ENCODE results near the gene TREML2.

The TREML2 gene

DNA sequence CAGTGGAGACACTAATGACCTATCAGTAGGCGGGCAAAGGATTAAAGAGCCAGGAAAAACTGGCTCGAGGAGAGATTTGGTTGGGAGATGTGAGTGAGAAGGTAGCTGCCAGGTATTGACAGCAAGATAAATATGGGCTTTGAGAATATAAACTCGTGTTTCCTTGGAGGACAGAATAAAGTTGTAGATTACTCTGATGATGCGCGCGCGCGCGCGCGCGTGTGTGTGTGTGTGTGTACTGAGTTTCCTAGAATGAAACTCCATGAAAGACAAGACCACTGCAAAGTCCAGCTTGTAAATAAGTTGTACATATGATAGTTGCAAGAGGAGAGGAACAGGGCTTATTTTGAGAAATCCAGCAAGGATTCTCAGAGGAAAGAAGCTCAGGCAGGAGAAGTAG is 24.8 kb downstream of the TREML2 start:
- no peak for DNase-seq

DNA sequence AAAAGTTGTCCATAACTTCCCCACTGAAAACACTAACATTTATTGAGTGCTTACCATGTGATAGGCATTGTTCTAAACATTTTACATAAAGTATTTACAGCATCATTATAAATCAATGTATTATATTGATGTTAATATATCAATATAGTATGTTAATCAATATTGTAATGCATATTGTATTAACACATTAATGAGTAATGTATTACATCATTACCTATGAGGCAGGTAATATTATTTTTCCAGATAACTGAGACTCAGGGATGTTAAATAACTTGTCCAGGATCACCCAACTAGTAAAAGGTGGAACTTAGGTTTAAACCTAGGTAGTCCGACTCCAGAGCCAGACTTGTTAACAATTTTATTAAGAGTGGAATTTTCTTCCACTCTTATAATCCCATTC is 25.9 kb downstream of the TREML2 start:
- no peak for DNase-seq

DNA sequence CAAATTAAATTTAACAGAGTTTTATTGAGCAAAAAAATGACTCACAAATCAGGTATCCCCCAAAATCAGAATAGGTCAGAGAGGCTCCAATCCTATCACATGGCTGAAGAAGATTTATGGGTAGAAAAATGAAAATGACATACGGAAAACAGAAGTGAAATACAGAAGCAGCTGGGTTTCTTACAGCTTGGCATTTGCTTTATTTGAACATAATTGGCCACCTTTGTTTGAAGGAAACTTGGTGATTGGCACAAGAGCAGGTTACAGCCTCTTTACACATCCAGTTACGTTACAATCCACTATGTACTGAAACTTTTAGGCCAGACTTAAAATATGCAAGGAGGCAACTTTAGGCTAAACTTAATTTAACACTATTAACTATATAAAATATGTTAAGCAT is 26.3 kb downstream of the TREML2 start:
- no peak for DNase-seq

DNA sequence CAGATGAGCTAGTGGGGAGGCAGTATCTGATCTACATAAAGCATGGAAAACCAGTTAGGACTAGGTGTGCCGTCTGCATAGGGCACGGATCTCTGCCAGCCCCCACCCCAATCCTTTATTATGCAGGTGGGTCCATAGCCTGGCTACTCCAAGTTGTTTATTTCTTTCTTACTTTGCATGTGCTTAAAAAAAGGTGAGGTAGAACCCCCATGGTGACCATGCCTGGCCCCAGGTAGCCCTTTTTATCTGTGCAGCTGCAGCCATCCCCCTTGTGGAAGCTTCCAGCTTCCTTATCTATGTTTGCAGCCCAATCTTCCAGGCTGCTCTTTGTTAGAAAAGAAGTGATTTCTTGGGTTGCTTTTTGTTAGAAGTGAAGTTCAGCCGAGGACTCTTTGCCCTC is 29.0 kb downstream of the TREML2 start:
- DNase-seq: no peak

DNA sequence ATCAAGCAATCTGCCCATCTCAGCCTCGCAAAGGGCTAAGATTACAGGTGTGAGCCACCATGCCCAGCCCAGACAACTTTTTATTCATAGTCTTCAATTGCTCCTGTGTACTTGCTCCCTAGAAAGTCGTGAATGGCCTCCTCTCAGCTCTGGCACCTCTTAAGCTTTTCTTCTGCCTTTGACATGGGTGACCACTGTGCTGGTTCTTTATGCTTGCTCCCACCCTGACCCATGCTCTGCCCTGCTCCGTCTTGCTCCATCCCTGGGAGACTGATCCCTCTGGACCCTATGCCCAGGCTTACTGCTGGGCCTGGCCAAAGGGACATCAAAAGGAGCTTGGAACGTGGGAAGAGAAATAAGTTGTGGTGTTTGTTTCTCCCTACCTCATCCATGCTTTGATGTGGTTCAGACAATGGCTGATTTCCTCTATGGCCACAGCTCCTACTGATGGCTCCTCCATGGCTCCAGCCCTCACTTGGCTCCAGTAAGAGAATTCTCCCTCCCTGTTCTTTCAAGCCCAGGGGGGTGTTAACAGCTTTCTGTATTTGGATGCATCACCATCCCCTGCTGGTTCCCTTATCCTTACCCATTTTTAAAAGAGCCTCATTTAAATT is 30.3 kb downstream of the TREML2 start:
- DNase-seq: no peak

DNA sequence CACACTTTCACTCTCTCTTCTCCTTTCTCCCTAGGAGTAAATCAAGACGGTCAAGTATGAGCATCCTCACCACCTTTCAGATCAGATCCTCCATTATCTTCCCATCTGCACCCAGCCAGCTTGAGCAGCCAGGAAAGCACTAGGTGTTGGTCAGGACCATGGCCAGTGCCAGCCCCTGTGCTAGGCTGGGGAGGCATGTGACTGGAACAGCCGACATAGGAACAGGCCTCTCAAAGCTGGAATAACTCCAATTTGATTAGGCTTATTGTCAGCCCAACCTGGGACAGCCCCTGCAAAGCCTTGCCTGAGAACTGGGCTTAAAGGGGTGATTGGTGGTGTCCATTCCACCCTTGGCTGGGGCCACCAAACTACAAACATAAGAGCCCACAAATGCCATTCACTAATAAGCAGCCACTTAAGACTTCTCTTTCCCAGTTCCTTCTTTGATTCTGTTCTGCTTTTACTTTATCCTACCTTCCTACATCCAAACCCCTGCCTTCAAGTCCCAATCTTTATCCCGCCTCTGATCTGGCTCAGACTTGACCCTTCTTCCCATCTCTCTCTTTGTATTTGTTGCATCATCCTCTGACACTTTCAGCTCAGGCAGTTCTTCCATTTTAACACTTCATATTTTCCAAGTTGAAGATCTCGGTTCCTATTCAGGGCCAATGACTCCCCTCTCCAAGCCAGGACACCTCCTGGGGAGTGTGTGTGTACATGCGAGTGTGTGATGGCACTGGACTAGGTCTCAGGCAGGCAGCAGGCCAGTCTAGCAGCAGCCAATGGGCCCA is 33.6 kb downstream of the TREML2 start:
- DNase-seq: no peak

DNA sequence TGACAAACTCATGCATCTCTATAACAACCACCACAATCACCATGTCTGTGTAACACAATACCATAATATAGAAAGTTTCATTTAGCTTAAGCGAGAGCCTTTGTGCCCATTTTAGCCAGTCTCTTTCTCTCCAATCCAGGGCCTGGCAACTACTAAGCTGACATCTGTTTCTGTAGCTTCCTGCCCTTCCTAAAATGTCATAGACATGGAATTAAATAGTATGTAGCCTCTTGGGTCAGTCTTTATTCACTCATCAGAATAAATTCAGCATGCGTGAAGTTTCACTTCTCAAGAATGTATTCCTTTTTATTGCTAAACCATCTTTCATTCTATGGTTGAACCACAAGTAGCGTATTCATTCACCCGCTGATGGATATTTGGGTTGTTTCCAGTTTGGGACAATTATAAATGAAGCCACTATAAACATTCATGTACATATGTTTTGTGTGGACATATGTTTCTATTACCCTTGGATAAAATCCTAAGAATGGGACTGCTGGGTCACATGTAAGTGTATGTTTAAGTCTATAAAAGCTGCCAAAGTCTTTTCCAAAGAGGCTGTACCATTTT is 36.3 kb downstream of the TREML2 start:
- DNase-seq: no peak

DNA sequence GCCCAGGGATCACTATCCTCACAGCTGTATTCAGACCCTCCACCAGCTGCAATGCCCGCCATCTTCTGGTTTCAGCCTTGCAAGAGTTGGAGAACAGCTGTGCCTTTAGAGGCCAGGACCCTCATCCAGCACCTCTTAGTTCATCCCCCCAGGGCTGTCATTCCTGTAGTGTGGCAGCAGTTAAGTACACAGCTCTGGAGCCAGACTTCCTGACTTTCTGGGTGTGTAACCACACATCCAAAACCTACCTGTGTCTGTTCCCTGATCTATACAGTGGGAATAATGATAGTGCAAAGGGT is 37.6 kb downstream of the TREML2 start:
- no peak for DNase-seq

DNA sequence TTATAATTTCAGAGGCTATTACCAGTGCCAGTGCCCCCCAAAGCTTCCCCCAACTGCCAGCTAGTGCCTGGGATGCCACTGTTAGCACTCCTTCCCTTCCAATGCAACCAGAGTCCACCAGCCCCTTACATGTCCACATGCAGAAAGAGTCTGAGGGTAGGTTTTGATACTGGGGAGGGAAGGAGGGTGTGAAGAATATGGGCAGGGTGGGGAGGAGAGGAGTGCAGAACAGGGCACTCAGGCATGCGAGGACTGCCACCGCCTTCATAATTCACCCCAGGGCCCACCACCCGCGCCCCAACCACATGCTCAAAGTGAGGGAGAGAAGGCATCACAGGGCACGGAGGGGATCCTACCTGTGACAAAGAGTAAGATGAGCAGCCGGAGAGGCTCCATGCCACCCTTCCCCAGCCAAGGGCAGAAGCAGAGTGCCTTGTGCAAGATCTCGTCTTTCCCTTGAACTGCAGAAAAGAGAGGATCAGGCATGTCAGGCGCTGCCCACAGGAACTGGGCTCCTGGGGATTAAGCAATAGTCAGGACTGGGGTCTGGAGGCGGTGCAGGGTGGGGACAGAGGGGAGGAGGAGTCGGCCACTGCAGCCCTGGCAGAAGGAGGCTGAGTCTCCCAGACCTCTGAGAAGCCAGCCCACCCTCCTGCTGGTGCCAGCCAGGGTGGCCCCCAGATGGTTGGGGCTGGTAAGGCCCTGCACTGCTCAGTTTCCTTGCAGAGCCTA is 38.1 kb downstream of the TREML2 start, which contains the start of gene TREM2:
TREM2 (minus strand) TSS at position 430 of the 732 bp plus-strand sequence; CDS start at position 396, 34 bp downstream.
- no peak for DNase-seq

DNA sequence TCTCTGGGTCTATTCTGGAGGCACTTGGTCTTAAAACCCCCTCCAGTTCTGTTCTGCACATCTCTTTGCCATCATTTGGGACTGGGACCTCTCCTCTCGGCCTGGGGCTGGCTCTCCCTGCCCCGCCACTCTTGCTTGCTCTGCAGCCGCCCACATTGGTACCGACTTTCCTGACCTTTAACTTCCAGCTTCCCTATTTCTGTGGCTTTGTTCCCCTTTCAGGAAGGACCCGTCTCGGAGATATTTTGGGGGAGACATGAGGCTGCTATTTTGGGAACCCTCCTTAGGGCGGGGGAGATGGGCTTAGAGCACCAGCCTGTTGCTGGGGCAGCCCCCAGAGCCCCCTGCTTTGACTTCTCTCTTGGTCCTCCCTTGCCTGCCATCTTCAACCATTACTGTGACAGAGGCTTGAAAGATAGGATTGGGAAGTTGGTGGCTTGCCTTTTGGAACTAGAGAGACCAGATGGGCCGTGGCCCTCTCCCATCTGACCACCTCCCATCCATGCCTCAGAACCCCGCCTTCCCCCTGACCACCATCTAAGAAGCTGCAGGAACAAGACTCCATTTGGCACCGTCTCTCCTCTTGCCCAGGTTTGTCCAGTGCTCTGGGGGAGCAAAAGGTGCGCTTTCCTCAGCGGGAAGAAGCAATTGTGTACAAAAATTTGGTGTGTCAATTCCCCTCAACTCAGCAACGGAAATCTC is 38.9 kb downstream of the TREML2 start:
- DNase-seq: no peak

DNA sequence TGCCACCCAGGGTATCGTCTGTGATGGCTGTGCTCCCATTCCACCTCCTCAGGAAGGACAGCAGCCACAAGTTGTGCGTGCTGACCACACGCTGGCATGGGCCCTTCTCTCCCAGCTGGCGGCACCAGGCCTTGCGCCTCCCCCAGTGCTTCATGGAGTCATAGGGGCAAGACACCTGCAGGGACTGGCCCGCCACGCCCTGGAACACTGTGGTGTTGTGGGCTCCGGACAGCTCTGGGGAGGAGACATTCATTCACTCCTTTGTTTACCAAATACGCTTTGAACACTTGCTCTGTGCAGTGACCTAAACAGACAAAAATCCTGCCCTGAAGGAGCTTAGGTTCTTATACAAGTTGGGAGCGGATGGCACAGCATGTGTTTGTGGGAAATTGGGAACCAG is 39.6 kb downstream of the TREML2 start:
- DNase-seq: no peak

DNA sequence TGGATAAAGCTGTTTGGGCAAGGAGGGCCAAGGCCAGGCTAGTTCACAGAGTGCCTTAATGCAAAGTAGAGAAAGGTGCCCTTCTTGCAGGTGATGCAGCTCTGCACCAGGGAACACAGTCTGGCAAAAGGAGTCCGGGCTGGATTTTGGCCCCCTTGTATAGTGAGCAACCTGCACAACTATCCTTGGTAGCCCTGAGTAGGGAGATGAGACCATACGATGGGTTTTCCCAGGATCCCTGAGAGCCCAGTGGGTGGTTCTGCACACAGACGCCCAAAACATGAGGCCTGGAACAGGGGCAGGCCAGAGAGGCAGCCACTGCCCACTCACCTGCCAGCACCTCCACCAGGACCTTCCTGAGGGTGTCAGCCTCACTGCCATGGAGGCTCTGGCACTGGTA is 40.0 kb downstream of the TREML2 start:
- DNase-seq: no peak

DNA sequence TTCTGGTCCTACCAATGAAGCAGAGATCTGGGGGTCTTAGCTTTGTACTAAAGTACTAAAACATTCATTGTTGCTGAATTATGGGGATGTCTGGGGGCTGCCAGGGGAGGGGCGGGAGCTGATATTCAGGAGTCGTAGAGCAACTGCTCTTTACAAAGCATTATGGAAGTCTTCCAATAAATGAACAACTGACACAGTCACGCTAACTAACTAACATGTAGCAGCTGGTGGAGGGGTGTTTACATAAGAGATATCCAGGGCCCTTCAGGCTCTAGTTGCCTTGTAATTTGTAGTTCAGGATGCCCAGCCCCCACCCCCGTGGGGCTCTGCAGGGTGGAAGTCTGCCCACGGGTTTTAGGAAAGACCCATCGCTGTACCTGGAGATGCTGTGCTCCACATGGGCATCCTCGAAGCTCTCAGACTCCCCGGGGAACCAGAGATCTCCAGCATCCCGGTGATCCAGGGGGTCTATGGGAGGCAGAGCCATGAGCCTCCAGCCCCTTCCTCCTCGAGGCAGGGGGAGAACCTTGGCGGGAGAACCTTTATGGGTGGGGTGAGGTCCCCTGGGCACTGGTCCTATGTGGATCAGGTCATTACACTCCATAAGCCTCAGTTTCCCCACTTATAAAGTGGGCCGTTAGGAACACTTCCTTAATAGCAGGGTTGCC is 41.4 kb downstream of the TREML2 start:
- no peak for DNase-seq

DNA sequence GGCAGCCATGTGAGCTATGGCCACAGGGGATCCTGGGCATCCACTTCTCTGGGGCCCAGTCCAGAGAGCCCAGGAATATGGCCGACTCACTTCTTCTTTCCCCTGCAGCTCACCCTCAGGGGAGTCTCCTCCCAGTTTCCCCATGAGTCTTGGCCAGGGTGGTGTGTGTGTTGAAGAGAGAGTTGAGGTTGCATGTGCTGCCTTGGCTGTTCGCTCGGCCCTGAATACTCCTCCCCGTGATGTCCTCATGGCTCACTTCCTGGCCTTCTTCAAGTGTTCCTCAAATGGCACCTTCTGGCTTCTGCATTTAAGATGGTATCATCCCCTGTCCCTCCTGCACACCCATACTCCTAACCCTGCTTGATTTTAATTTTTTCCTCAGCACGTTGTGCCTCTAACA is 43.6 kb downstream of the TREML2 start:
- DNase-seq: no peak

DNA sequence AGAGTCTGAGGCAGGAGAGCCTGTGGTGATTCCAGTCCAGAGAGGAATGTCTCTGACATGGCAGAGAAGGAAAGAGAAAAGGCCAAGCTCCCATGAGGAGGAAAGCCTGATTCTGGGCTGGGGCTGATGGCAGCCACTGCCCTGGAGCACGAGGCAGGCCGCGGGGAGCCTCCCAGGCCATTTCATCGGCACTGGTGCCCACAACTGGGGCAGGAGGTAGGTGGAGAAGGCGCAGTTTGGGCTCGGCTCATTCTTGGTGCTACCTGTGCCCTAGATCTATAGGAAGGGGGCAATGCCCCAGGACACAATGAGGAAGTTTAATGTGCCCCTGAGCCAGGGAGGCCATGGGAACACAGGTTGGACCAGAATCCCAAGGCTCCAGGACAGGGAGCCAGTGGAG is 44.2 kb downstream of the TREML2 start:
- DNase-seq: no peak

DNA sequence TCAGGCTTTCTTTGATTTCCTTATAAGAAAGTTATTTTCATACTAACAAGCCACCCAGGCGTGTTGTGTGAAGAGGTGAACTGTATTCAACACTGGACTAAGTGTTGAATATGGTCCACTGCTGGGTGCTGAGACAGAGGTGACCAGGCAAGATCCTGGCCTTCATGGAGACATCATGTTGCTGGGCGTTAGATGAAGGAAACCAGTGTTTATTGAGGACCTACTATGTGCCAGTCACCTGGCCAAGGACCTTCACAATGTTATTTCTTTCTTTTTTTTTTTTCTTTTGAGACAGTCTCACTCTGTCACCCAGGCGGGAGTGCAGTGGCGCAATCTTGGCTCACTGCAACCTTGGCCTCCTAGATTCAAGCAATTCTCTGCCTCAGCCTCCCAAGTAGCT is 44.9 kb downstream of the TREML2 start:
- no peak for DNase-seq

DNA sequence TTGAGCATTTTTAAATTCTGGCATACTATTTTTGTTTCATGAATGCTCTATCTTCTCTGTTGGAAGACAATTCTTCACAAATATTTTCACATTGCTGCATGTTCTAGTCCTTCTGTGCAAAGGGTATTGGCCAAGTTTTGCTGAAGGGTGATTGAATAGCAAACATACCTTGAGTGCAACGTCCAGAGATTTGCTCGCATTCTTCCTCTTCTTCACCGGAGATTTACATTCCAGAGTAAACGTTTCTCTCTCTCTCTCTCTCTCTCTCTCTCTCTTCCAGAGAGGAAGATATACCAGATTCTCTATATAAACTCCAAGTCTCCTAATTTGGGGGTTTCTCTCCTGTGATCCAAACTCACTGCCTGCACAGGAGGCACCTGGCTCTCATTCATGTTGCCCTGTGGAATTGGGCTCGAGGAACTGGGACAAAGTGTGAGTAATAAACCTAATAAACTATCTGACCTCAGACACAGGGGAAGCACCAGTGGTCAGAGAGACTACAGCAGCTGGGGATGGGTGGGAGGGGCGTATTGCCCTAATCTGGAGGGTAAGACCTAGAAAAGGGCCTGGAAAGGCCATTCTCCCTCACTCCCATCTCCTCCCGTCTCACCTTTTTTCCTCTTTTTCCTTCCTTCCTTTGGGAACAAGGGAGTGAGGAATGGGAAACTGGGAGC is 45.7 kb downstream of the TREML2 start:
- DNase-seq: no peak

DNA sequence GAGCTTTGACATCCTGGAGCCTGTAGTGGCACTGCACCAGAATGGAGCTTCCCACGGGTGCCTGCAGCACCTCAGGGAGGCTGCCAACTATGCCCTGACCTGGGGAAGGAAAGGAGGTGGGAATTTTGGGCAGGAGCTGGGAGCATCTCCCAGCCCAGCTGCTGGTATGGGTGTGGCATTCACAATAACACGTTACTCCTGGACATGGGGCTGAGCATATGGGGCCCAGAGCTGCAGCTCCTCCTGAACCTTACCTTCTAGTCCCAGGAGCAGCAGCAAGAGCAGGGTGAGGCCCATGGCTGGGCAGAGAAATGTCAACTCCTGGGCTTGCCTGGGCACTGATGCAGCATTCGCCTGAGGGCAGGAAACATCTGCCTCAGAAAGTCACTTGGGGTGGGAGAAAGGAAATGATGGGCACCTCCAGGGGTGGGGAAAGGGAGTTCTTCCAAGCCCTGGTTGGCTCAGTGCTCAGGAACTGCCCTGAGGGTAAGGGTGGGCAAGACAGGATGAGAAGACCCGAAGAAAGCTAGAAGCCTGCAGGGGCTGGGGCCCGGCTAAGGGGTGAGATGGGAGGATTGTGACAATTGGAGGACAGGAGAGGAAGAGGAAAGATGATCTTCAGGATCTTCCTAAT is 46.8 kb downstream of the TREML2 start, which contains the start of gene TREML1:
TREML1 (minus strand) TSS at position 356 of the 634 bp plus-strand sequence; CDS start at position 297, 59 bp downstream.
- no peak for DNase-seq

DNA sequence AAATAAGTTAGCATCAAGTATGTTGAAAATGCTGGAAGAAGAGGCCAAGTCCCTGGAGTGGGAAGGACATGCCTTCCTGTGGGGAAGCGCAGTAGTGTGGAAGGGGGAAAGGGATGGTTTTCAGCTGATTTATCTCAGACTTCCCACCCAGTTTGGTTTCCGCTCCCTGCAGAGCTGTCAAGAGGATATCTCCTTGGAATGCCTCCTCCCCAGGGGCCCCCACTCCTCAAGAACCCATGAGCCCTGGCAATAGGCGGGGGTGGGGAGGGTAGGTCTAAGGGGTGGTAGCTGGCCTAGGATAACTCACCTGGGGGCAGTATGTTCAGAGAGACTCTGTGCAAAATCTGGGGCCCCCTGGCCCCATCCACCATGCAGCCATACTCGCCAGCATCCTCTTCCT is 47.5 kb downstream of the TREML2 start:
- no peak for DNase-seq

DNA sequence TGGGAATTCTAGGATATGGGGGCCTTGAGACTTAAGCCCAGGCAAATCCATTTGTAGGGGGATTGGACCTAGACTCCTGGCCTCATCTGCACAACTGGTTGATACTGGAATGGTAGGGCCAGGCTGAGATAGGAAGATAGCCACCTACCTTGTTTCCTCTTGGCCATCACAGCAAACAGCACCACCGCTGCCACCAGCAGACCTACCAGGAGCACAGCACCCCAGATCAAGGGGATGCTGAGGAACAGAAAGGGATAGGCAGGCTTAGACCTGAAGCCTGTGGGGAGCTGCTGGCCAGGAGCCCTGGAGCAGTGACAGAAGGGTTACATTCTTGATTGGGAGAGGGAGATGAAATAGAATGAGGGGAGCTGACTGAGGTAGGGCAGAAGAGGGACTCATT is 50.3 kb downstream of the TREML2 start:
- DNase-seq: no peak

DNA sequence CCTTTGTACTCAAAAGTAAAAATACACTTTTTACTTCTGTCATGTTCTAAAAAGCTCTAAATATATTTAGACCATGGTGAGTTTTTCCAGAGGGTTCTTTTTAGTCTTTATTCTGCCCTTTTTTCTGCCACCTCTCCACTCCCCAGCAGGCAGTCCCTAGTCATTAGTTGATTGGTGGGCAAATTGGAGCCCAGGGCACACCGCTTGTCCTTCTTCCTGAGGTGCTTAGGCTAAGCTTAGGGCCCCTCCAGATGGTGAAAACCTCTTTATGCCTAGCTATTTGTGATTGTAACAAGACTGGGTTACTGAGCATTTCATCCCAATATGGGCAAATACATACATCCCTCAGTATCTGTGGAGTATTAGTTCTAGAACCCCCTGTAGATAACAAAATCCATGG is 53.0 kb downstream of the TREML2 start:
- DNase-seq: no peak
